ENCODE results near the gene SLC12A6.

The SLC12A6 gene

DNA sequence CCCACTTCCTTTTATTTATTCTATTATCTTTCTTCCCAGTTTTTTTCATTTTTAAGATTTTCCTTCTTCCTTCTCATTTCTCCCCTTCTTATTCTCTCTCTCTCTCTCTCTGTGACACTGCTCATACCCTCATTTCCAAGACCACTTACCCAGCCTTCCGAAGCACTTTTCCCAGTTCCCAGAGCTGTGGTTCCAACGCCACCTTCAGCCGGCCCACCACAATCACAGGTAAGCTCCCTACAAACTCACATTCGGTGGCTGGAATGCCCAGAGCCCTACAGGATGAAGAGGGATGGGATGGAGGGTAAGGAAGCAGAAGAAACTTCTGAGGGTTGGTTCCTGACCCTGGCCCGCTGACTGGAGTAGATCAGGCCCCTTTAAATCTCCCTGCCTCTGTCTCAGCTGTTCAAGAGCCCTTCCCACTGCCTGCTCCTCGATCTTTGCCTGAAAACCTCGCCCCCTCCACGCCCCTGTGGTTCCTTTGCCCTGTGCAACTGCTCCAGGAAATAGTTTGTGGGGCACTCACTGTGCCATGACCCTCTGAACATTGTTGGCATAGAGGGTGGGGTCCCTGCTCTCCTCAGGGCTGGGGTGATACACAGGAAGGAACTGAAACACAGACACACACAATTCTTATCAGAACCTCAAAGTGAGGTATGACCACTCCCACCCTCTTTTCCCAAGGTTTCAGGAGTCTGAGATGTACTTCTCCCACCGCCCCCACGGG is 24.6 kb upstream of the SLC12A6 start:
- TF ChIP-seq CTCF (IDR thresholded peaks at IDR 0.05; ENCODE audit: borderline replicate concordance, insufficient read depth, low read depth, low read length) = no peak
- no peak overlapping the region for H3K4me3 ChIP-seq (ENCODE audit: low read depth, low read length)

GRCh38 chr15:34361278-34361677 is 23.7 kb upstream of the SLC12A6 start:
- H3K4me3 ChIP-seq (ENCODE audit: low read depth, low read length) = no peak overlapping the region
- TF ChIP-seq CTCF (IDR thresholded peaks at IDR 0.05; ENCODE audit: borderline replicate concordance, insufficient read depth, low read depth, low read length) = no peak

DNA sequence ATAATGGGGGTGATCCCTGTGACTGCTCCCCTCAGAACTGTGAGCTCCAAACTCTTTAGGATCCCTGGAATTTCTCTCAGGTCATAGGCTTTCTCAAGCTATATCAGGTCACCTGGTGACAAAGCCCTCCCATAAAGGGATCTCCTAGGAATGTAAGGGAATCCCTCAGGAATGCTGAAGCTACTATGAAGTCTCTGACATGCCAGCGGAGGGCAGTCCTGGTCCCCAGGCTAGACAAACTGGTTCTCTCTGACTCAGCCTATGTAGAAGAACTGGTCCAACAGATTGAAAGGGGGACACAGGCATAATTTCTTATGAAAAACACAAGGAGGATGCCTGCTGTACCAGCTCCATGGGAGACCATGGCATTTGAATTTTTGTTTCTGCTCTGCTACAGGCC is 22.7 kb upstream of the SLC12A6 start:
- H3K4me3 ChIP-seq (ENCODE audit: low read depth, low read length) = no peak overlapping the region
- TF ChIP-seq CTCF (IDR thresholded peaks at IDR 0.05; ENCODE audit: borderline replicate concordance, insufficient read depth, low read depth, low read length) = no peak

DNA sequence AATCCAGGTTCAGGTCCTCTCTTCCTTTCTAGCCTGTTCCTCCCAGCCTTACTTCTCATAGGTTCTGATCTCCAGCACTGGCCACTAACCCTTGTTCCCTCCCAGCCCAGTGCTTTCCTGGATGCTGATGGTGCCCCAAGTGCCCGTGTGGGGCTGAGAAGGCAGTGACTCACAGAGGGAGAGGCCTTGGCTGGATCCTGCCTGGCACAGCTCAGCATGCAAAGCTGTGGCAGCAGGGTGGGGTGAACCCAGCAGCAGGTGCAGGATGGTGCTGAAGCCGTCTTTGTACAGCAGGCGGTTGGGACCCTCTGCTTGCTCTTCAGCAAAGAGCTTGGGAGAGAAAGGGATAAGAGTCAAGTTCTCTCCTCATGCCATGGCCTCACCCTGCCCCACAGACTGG is 21.8 kb upstream of the SLC12A6 start:
- TF ChIP-seq CTCF (IDR thresholded peaks at IDR 0.05; ENCODE audit: borderline replicate concordance, insufficient read depth, low read depth, low read length) = no peak
- H3K4me3 ChIP-seq (ENCODE audit: low read depth, low read length) = no peak overlapping the region

GRCh38 chr15:34358948-34359347 is 21.4 kb upstream of the SLC12A6 start:
- no peak for TF ChIP-seq CTCF (IDR thresholded peaks at IDR 0.05; ENCODE audit: borderline replicate concordance, insufficient read depth, low read depth, low read length)
- no peak overlapping the region for H3K4me3 ChIP-seq (ENCODE audit: low read depth, low read length)

- no peak for TF ChIP-seq CTCF (IDR thresholded peaks at IDR 0.05; ENCODE audit: borderline replicate concordance, insufficient read depth, low read depth, low read length)
- no peak overlapping the region for H3K4me3 ChIP-seq (ENCODE audit: low read depth, low read length)
These were observed 20.8 kb upstream of the SLC12A6 start for GRCh38 chr15:34358367-34358766.

DNA sequence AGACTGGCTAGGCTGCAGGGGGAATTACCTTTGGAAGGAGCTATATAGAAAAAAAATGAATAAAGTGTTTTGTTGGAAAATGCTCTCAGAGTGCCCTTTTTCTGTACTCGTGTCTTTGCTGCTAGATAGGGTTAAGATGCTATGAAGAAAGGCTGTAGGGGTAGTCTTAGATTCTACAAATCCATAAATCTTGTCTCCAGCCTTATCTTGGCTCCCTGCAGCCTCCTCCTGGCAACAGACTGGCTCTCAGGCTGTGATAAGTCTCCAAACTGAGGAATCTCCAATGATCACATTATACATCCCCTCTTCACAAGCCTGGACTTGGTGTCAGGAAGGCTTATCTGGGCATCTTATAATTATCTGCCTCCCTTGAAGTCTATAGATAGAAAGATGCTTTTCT is 20.1 kb upstream of the SLC12A6 start:
- no peak overlapping the region for H3K4me3 ChIP-seq (ENCODE audit: low read depth, low read length)
- TF ChIP-seq CTCF (IDR thresholded peaks at IDR 0.05; ENCODE audit: borderline replicate concordance, insufficient read depth, low read depth, low read length) = no peak
